PC-9 (cell line): Measurements from ENCODE around the gene NECAB2.

Source experiments
- EZH2 ChIP-seq: fragments of 200-600 bp; sonication (generic); IDR thresholded peaks from 2 replicates; pipeline ENCODE4 v1.8.0; 2017; ENCODE audit warnings: antibody characterized with exemption, low read depth
- TF ChIP-seq, protein P1 (sequence below): fragments of 200-600 bp; sonication (generic); conservative IDR thresholded peaks from 2 replicates; pipeline ENCODE4 v1.6.1; 2017; ENCODE audit warnings: mixed run types, antibody characterized with exemption, mild to moderate bottlenecking, moderate library complexity

DNA sequence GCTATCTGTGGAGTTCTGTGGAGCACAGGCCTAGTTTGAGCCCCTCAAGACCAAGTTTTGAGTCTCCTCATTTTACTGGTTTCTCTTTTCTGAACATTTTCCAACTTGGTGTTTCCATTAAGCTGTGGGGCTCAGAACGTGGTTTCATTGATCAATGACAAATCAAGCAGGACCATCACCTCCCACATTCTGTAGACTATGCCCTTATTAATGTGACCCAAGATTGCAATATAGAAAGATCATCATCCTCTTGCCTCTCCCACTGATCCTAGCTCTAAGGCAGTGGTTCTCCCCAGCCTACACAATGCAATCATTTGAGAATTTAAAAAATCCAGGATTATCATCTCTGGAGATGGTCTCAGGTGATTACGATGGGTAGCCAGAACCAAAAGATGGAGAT is 30.8 kb upstream of the NECAB2 start:
- TF ChIP-seq, protein P1, sequence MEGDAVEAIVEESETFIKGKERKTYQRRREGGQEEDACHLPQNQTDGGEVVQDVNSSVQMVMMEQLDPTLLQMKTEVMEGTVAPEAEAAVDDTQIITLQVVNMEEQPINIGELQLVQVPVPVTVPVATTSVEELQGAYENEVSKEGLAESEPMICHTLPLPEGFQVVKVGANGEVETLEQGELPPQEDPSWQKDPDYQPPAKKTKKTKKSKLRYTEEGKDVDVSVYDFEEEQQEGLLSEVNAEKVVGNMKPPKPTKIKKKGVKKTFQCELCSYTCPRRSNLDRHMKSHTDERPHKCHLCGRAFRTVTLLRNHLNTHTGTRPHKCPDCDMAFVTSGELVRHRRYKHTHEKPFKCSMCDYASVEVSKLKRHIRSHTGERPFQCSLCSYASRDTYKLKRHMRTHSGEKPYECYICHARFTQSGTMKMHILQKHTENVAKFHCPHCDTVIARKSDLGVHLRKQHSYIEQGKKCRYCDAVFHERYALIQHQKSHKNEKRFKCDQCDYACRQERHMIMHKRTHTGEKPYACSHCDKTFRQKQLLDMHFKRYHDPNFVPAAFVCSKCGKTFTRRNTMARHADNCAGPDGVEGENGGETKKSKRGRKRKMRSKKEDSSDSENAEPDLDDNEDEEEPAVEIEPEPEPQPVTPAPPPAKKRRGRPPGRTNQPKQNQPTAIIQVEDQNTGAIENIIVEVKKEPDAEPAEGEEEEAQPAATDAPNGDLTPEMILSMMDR, result no peak
- no peak for TF ChIP-seq EZH2
